Middle frontal gyrus (tissue), 1 donor: ENCODE measurements around the gene SNTG2.

ENCODE experiments used
- DNase-seq: peaks from one replicate; pipeline ENCODE4 v3.0.0-alpha.2; 2015; ENCODE audit warnings: low spot score; ENCODE audit errors: extremely low spot score

SNTG2 gene

GRCh38 chr2:987789-988188 is 37.1 kb downstream of the SNTG2 start:
- DNase-seq: no peak

GRCh38 chr2:989781-990467 is 39.3 kb downstream of the SNTG2 start:
- DNase-seq: no peak

GRCh38 chr2:990970-991369 is 40.3 kb downstream of the SNTG2 start:
- no peak for DNase-seq

- DNase-seq: no peak
Observed at GRCh38 chr2:1002350-1002749, 51.7 kb downstream of the SNTG2 start.

GRCh38 chr2:1004398-1004797 is 53.7 kb downstream of the SNTG2 start:
- no peak for DNase-seq

- DNase-seq: peak; percentile 6
Observed at GRCh38 chr2:1010415-1010930, 59.8 kb downstream of the SNTG2 start.

GRCh38 chr2:1011006-1011405 is 60.4 kb downstream of the SNTG2 start:
- DNase-seq: no peak

GRCh38 chr2:1011985-1012384 is 61.3 kb downstream of the SNTG2 start:
- DNase-seq: no peak

- DNase-seq: no peak
Observed at GRCh38 chr2:1014802-1015201, 64.2 kb downstream of the SNTG2 start.

- DNase-seq: no peak
Observed at GRCh38 chr2:1016500-1016899, 65.9 kb downstream of the SNTG2 start.

- no peak for DNase-seq
Observed at GRCh38 chr2:1017827-1018226, 67.2 kb downstream of the SNTG2 start.

- DNase-seq: no peak
Observed at GRCh38 chr2:1020206-1020605, 69.6 kb downstream of the SNTG2 start.

- no peak for DNase-seq
Observed at GRCh38 chr2:1022178-1022577, 71.5 kb downstream of the SNTG2 start.

GRCh38 chr2:1024981-1025380 is 74.3 kb downstream of the SNTG2 start:
- DNase-seq: no peak

GRCh38 chr2:1026141-1026540 is 75.5 kb downstream of the SNTG2 start:
- DNase-seq: no peak

- DNase-seq: no peak
Observed at GRCh38 chr2:1028831-1029230, 78.2 kb downstream of the SNTG2 start.

GRCh38 chr2:1032030-1032429 is 81.4 kb downstream of the SNTG2 start:
- no peak for DNase-seq

- no peak for DNase-seq
Observed at GRCh38 chr2:1033069-1033468, 82.4 kb downstream of the SNTG2 start.

GRCh38 chr2:1037066-1037465 is 86.4 kb downstream of the SNTG2 start:
- no peak for DNase-seq

- DNase-seq: no peak
Observed at GRCh38 chr2:1039549-1039948, 88.9 kb downstream of the SNTG2 start.

- no peak for DNase-seq
Observed at GRCh38 chr2:1041012-1041805, 90.6 kb downstream of the SNTG2 start.

- no peak for DNase-seq
Observed at GRCh38 chr2:1045109-1045508, 94.5 kb downstream of the SNTG2 start.

- no peak for DNase-seq
Observed at GRCh38 chr2:1046067-1046466, 95.4 kb downstream of the SNTG2 start.
